Measurements from ENCODE around the gene ANKRD23. TPM values are rescaled to one million over a fixed set of nuclear protein-coding genes. Genes with fewer than 3 reads are reported as not detected.
"Not testable (repeated sequence)": the region's sequence is repeated elsewhere in the genome, so short reads cannot be mapped to it uniquely, and the experiment has no call there.

ANKRD23 gene
- total RNA-seq, 1 experiment from 2014 or later, result 0.20 TPM

DNA sequence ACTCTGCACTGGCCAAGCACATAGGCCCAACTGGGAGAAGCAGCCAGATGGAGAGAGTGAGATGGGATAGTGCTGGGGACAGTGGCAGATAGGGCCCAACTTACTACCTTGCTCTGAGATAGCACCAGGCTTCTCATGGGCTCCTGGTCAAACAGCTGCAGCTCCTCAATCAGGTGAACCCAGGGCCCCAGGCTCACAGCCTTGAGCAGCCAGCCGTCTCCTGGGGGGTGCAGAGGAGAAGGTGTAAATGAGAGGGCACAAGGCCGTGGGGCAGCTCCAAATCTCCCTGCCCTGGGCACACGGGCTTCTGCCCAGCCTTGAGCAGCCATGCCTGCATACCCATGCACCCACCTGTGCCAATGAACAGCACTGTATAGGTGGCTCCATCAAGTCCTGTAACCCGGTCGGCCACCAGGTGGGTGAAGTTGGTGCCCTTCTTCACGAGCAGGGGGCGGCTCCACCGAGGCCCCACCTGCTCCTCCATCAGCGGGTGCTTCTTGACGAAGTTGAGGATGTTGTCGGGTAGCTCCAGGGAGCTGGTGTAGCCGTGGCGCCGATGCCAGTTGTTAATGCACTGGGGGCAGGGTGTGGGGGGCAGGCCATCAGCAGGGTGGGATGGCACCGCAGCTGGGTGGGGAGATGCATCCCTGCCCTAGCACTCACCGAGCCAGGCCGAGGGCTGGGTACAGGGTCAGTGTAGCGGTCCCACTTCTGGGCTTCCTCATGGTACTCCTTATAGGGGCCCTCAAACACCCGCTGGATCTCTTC lies 19.9 kb upstream of the ANKRD23 start:
- DNase-seq (ENCODE audit: low read depth), result no peak

- DNase-seq (ENCODE audit: low read depth), result not testable (repeated sequence)
These were observed 19.2 kb upstream of the ANKRD23 start for GRCh38 chr2:96863056-96863455.

DNA sequence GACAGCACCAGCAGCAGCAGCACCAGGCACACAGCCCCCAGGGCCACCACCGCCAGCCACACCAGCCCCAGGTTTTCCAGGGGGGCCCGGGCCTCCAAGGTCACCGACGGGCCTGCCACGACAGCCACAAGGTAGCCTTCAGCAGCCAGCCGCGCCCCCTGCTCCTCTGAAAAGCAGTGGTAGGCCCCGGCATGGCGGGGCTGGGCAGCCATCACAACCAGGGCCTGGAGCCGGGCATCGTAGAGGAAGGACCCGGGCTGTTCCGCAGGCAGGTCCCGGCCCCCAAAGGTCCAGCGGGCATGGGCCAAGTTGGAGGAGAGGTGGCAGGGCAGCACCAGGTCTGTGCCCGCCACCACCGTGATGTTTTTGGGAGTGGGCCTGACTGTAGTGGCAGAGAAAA lies 17.3 kb upstream of the ANKRD23 start:
- no peak for DNase-seq (ENCODE audit: low read depth)

DNA sequence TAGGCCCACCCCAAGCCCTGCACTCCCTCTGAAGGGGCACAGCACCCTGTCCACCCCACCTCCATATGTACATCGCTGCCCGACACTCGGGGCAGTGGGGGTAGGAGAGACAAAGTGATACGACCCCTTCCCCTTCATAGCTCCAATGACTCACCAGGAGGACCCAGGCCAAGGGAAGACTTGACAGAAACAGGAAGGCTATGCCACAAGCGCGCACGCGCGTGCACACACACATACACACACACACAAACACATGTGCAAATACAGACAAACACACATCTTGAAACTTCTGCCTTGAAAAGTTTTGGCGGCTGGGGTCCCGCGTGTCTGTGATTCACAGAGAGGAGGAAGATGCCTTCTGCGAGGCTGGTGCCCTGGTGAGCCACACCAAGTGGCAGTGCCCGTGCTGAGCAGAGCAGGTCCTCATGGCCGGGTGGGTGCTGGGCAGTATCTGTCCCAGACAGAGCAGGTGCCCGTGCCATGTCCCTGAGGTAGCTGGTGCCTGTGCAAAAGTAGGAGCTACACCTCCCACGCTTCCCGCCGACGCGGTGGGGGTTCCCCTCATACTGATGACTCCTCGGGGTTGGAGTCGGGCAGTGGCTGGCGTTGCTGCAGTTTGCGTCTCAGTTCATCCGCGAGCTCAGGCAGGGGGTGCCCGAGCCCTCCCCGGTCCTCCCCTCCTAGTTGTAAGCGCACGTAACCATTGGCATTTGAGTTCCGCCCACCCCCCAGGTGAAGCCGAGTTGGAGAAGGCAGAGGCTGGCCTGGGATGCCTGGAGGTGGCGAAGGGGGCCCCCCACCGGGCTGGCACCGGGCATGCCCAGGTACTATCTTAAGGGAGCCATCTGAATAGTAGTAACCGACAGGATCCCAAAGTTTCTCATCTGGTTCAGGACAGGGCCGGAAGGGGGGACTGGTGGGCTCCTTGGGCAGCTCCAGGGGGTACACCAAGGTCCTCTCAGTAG lies 16.5 kb upstream of the ANKRD23 start:
- no peak for DNase-seq (ENCODE audit: low read depth)

DNA sequence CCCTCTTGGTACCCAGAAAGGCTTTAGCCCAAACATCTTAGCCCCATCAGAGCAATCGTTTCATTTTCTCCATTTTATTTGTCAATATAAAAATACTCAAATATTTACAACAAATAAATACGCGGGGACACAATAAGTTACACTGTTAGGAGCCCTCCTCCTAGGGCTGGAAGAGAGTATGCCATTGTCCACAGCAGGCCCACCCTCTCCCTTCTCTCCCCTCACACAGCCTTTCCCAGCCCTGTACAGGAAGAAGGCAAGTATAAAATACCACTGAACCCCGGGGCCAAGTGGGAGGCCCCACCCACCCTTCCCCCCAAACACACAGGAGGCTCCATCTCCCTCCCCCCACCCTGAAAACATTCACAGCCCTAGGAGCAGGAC lies 15.9 kb upstream of the ANKRD23 start:
- DNase-seq (ENCODE audit: low read depth), result no peak

- no peak for DNase-seq (ENCODE audit: low read depth)
These were observed 15.4 kb upstream of the ANKRD23 start for GRCh38 chr2:96859099-96859649.

DNA sequence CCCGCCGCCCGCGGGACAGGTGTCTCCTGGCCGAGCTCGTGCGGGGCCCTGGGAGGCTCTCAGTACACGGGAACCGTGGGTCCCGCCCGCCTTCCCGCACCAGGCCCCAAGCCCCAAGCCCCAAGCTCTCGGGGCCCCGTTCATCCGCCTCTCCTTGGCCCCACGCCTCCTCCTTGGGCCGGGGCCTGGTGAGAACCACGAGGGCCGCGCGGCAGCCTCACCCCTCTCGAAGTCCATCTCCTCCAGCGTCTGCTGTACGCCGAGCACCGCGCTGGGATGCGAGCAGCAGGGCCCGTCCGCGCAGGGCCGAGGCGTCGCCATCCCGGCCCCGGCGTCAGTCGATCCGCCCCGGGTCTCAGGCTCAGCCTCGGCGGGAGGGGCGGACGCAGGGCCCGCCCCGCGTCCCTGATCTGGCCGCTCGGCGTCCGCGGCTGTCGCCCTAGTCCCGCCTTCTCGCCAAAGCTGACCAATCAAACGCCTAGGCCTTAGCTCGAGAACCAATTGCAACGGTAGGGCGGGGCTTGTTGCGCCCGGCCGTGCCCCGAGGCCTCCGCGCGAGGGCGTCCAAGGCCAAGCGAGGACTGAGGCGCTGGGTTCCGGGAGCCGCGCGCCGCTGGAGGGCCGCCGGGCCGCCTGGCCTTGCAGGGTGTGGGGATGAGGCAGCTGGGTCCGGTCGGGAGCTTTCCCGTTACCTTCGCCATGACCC lies 14.0 kb upstream of the ANKRD23 start, which contains the start of gene ANKRD39:
ANKRD39 (minus strand) TSS at position 350 of the 706 bp plus-strand sequence; CDS start at position 321, 29 bp downstream.
- peak; percentile 95 for DNase-seq (ENCODE audit: low read depth)

GRCh38 chr2:96856776-96857666 lies 13.2 kb upstream of the ANKRD23 start:
- DNase-seq (ENCODE audit: low read depth), result peak; percentile 38

- DNase-seq (ENCODE audit: low read depth), result no peak
These were observed 9.5 kb upstream of the ANKRD23 start for GRCh38 chr2:96853321-96853720.

GRCh38 chr2:96852667-96853066 lies 8.8 kb upstream of the ANKRD23 start:
- DNase-seq (ENCODE audit: low read depth), result no peak

DNA sequence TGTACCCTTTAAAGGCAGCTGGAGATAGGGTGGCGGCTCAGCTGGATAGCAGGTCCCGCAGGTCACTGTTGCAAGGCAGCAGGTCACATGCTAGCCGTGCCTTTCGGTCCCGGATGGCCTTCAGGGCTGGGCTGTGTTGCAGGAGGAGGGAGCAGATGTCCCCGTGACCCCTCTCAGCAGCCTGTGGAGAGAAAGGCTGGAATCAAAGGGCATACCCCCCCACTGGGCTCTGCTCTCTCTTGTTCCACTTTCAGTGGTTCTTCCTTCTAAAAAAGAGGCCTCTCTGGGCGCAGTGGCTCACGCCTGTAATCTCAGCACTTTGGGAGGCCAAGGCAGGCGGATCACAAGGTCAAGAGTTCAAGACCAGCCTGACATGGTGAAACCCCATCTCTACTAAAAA lies 4.4 kb upstream of the ANKRD23 start:
- DNase-seq (ENCODE audit: low read depth), result no peak

DNA sequence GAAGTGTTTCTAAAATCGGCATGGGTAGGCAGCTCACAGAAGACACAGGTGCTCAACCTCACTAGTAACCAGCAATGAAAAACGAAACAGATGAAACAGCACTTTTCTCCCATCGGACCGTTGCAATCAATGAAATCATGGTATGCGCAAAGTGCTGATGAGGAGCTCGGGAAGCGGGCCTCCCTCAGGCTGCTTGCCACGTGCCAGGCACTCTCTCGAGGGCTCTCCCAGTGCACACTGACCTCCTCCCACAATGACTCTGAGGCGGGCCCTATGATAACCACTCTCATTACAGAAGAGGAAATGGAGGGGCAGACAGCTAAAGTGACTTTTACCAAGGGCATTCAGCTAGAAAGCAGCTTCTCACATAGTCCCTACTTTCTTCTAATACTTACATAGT lies 3.8 kb upstream of the ANKRD23 start:
- DNase-seq (ENCODE audit: low read depth), result no peak

GRCh38 chr2:96846825-96847224 lies 3.0 kb upstream of the ANKRD23 start:
- no peak for DNase-seq (ENCODE audit: low read depth)

DNA sequence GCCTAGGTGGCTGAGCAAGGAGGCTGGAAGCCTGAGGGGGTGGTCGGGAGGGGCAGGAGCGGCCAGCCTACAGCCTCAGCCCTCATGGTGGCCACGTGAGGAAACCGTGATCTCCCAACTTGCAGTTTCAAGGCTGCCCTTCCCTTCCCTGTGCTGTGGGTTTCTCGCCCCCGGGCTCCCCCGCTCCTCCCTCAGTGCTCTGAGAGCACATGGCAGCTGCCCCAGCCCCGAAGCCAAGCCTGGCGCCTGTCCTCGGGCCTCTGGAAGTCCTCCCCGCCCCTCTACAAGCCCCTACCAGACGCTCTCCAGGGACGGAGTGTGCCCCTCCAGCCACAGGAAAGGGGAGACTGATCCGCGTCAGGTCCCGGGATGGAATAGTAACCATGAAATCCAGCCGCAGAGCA lies 586 bp upstream of the ANKRD23 start:
- DNase-seq (ENCODE audit: low read depth), result no peak

DNA sequence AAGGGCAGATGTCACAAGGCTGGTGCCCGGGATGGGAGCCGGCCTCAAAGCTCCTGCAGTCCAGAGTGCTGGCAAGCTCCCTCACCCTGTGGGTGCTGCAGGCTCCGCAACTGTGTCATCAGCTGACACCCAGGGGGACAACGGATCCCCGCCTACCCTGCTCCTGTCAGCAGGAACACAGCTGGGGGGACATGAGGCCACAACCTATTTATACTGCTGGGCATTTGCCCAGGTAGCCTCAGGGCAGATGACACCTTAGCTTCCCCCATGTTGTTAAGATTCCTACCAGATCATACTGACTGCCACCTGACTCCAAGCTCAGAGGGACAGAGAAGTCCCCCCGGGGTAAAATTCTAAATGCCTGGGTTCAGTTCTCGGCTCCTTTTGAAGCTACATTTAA lies 1.2 kb downstream of the ANKRD23 start:
- DNase-seq (ENCODE audit: low read depth), result peak; percentile 43

DNA sequence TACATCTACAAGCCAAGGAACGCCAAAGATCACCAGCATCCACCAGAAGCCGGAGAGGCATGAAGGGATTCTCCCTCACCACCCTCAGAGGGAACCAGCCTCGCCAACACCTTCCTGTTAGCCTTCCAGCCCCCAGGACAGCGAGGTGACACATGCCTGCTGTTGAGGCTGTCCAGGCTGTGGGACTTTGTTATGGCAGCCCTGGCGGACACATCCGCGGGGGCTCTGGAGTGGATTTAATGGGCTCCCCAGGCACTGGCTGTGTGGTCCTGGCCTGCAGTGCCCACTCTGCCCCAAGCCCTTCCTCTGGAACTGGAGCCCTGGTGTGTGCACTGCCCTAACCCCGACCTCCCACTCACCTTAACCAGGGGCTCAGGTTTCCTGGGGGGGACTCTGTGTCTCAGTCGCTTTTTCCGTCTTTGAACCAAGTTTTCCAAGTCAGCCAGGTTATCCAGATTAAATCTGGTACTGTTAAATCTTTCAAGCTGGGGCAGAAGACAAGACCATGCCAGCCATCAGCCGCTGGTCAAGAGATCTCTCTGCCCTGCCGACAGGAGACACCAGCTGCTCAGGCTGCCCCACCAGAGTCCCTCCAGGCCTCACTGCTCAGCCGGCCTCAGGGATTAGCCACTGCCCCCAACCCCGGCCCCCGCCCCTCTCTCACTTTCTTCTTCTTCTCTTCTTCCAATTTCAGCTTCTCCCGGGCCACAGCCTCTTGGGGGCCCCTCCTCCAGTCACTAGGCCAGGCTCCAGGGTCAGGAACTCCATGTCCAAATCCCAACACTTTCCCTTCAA lies 1.9 kb downstream of the ANKRD23 start:
- no peak for DNase-seq (ENCODE audit: low read depth)

DNA sequence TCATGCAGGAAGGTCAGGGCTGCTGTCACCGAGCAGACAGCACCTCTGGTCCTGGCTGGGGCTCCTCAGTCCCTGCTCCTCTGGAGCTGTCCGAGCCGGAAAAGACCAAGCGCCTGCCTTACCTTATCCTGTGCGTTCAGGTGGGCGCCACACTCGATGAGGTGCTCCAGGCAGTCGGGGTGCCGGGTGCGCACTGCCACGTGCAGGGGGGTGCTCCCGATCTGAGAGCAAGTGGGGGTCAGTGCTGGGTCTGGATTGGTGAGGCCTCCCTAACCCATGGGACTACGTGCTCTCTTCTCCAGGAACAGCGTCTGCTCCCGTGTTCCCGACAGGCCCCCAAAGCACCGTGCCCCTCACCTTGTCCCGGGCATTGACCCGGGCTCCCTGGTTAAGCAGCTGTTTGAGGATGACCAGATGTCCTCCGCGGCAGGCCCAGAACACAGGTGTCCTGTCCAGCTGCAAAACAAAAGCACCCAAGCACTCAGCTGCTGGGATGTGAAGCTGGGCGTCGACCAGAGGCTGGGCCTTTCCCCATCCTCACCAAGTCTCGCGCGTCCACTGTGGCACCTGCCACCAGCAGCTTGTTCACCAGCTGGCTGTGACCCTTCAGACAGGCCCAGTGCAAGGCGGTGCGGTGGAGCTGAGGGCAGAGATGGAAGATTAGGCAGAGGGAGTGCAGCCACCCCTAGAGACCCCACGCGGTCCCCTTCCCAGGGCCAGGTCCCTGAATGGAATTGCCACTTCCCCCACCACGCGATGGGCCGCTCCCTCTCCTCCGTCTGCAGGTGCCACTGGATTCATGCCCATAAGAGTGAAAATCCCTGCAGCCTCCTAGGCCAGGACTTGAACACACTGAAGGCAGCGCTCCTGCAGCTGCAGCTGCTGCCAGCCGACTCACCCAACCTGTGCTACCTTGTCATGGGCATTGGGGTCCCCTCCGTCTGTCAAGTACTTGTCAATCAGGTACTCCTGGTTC lies 3.7 kb downstream of the ANKRD23 start:
- DNase-seq (ENCODE audit: low read depth), result no peak

GRCh38 chr2:96839293-96839874 lies 4.4 kb downstream of the ANKRD23 start:
- no peak for DNase-seq (ENCODE audit: low read depth)
